Cardiac muscle cell (in vitro differentiated cells and primary cell): ENCODE measurements around the gene CTNND2. TPM values are rescaled to one million over a fixed set of nuclear protein-coding genes. Genes with fewer than 3 reads are reported as not detected.
"Not testable (repeated sequence)": the region's sequence is repeated elsewhere in the genome, so short reads cannot be mapped to it uniquely, and the experiment has no call there.

Experiments used
- DNase-seq, 2 donors: peaks; one replicate each; pipeline versions ENCODE4 v3.0.0 to v3.0.0-alpha.2; 2010 to 2017; ENCODE audit warnings: low read depth in 1 of 2, low spot score in 1 of 2
- H3K27ac ChIP-seq: fragments of 200-600 bp; sonication (generic); 2 replicates; pipeline ENCODE4 v1.5.1; 2016
- H3K27me3 ChIP-seq: fragments of 200-600 bp; sonication (generic); 2 replicates; pipeline ENCODE4 v1.6.0; 2016; ENCODE audit warnings: control low read depth
- H3K36me3 ChIP-seq: fragments of 200-600 bp; sonication (generic); 2 replicates; pipeline ENCODE4 v1.5.1; 2016; ENCODE audit warnings: control low read depth
- H3K4me1 ChIP-seq: fragments of 200-600 bp; sonication (generic); 2 replicates; pipeline ENCODE4 v1.8.1; 2017; ENCODE audit warnings: low read depth, mild to moderate bottlenecking, mixed run types
- H3K4me3 ChIP-seq: fragments of 200-600 bp; sonication (generic); 2 replicates; pipeline ENCODE4 v1.5.1; 2016; ENCODE audit warnings: mild to moderate bottlenecking
- H3K9me3 ChIP-seq: fragments of 200-600 bp; sonication (generic); 2 replicates; pipeline ENCODE4 v1.5.1; 2017; ENCODE audit warnings: low read depth, mild to moderate bottlenecking, control low read depth
- CTCF ChIP-seq: IDR thresholded peaks from 2 replicates; pipeline ENCODE4 v1.5.1; 2012; ENCODE audit warnings: low read depth, mild to moderate bottlenecking, low read length
- polyA plus RNA-seq: library from polyadenylated mRNA; unstranded; fragments of >200 nt; fragmentation: Nextera tagmentation; extraction: Ambion mirVana; gene quantifications from 2 replicates; pipeline ENCODE4 v1.2.1, GENCODE V29; 2016
- total RNA-seq: library from RNA; depleted of rRNA; stranded (reverse); fragments of >200 nt; gene quantifications from 2 replicates; pipeline ENCODE4 v1.2.3, GENCODE V29; 2016

Gene CTNND2
- total and polyA plus RNA-seq, 2 experiments from 2014 or later: 11.0 to 12.7 TPM

- Histone ChIP-seq H3K27me3 (no peaks in the 10 kb centered on the region), H3K27ac (no peak overlapping the region)
- DNase-seq: no peak
Measured at GRCh38 chr5:11415751-11416150, 488.5 kb downstream of the CTNND2 start.

GRCh38 chr5:11414732-11415131 lies 489.5 kb downstream of the CTNND2 start:
- H3K4me3 ChIP-seq: not testable (repeated sequence)

More at GRCh38 chr5:11415751-11416150, 488.5 kb downstream of the CTNND2 start:
- Histone ChIP-seq H3K36me3 (no peaks in the 10 kb centered on the region), H3K4me3 (no peak overlapping the region), H3K9me3 (no peaks in the 10 kb centered on the region), H3K4me1 (no peaks in the 10 kb centered on the region)
- no peak for TF ChIP-seq CTCF

GRCh38 chr5:11411621-11412020 lies 492.6 kb downstream of the CTNND2 start:
- Histone ChIP-seq H3K9me3 (no peaks in the 10 kb centered on the region), H3K4me3 (no peak overlapping the region), H3K36me3 (no peaks in the 10 kb centered on the region), H3K4me1 (no peaks in the 10 kb centered on the region), H3K27me3 (no peaks in the 10 kb centered on the region), H3K27ac (no peak overlapping the region)
- no peak for DNase-seq
- TF ChIP-seq CTCF: no peak

More at GRCh38 chr5:11414732-11415131, 489.5 kb downstream of the CTNND2 start:
- H3K4me1 ChIP-seq, H3K27ac ChIP-seq, DNase-seq, H3K27me3 ChIP-seq, H3K9me3 ChIP-seq, H3K36me3 ChIP-seq: not testable (repeated sequence)

DNA sequence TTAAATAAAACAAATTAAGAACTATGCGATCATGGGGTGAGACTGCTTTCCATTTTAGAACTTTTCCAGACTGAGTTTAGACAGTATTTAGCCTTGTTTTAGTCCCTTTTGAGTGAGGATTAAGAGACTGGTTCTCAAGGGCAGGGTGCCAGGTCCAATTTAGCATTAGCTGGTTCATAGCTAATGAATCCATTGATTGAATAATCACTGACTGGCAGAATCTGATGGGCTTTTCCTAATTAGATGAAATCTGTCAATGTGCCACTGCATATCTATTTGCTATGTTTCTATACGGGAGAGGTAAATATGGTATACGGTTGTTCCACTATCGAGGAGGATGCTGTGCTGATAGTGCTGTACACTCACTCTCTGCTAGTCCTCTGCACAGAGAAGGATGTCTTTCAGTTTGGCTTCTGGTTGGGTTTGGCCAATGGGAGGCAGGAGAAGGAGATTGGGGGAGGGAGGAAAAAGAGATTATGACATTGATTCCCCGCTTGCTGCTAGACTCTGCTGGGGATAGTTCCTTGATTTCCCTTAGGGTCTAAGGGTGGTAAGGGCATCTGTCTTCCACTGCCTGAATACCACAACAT lies 496.6 kb downstream of the CTNND2 start:
- Histone ChIP-seq H3K4me3 (no peak overlapping the region), H3K9me3 (no peaks in the 10 kb centered on the region), H3K4me1 (no peaks in the 10 kb centered on the region), H3K36me3 (no peaks in the 10 kb centered on the region), H3K27ac (no peak overlapping the region), H3K27me3 (no peaks in the 10 kb centered on the region)
- DNase-seq: no peak
- TF ChIP-seq CTCF: no peak

GRCh38 chr5:11400316-11400715 lies 503.9 kb downstream of the CTNND2 start:
- no peaks in the 10 kb centered on the region for H3K9me3 ChIP-seq
- no peak for DNase-seq
- no peak for TF ChIP-seq CTCF
- H3K27me3 ChIP-seq: no peaks in the 10 kb centered on the region
- H3K4me1 ChIP-seq: no peaks in the 10 kb centered on the region
- no peak overlapping the region for H3K4me3 ChIP-seq
- H3K27ac ChIP-seq: no peak overlapping the region
- no peaks in the 10 kb centered on the region for H3K36me3 ChIP-seq

GRCh38 chr5:11398728-11399127 lies 505.5 kb downstream of the CTNND2 start:
- Histone ChIP-seq H3K27ac (no peak overlapping the region), H3K4me1 (no peaks in the 10 kb centered on the region), H3K36me3 (no peaks in the 10 kb centered on the region), H3K4me3 (no peak overlapping the region), H3K27me3 (no peaks in the 10 kb centered on the region), H3K9me3 (no peaks in the 10 kb centered on the region)
- no peak for TF ChIP-seq CTCF
- peak in 1 of 2 donors; percentile 14 for DNase-seq
